RPMI7951 (cell line): ENCODE measurements around the gene PML. TPM values are rescaled to one million over a fixed set of nuclear protein-coding genes. Genes with fewer than 3 reads are reported as not detected.

Experiments
- DNase-seq: peaks from one replicate; pipeline ENCODE4 v3.0.0-alpha.2; 2012; ENCODE audit warnings: low read depth
- total RNA-seq: library from RNA; depleted of rRNA; stranded (reverse); fragments of >200 nt; shearing (Covaris generic); gene quantifications from 2 replicates; pipeline ENCODE4 v1.2.3, GENCODE V29; 2014

PML gene
- total RNA-seq, 1 experiment from 2014 or later = 26.1 TPM

GRCh38 chr15:74006774-74007639 is 12.5 kb downstream of the PML start:
- no peak for DNase-seq

GRCh38 chr15:74007820-74008371 is 13.4 kb downstream of the PML start:
- no peak for DNase-seq

- DNase-seq = no peak
Measured at GRCh38 chr15:74008901-74009300, 14.4 kb downstream of the PML start.

GRCh38 chr15:74010929-74011540 is 16.5 kb downstream of the PML start:
- DNase-seq = peak; percentile 45

DNA sequence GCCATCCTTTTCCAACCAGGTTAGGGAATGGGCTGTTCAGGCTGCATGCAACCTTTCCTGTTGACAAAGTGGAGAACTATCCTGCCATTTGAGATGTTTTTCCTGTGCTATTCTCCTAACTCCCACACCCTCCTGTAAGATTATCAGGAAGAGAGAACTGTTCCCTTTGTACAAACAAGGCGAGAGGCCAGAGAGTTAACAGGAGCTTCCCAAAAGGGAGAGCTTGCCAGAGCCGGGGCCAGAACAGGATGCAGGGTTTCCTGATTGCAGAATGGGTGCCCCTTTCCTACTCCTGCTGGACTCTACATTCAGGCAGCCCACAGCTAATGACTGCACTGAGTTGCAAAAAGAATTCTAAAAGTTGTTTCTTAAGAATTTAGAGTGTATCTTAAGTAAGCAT is 17.1 kb downstream of the PML start:
- no peak for DNase-seq

- no peak for DNase-seq
Measured at GRCh38 chr15:74013374-74013894, 18.9 kb downstream of the PML start.

GRCh38 chr15:74019734-74020133 is 25.2 kb downstream of the PML start:
- no peak for DNase-seq

GRCh38 chr15:74022706-74023470 is 28.4 kb downstream of the PML start:
- no peak for DNase-seq

- DNase-seq = no peak
Measured at GRCh38 chr15:74024687-74025086, 30.2 kb downstream of the PML start.

DNA sequence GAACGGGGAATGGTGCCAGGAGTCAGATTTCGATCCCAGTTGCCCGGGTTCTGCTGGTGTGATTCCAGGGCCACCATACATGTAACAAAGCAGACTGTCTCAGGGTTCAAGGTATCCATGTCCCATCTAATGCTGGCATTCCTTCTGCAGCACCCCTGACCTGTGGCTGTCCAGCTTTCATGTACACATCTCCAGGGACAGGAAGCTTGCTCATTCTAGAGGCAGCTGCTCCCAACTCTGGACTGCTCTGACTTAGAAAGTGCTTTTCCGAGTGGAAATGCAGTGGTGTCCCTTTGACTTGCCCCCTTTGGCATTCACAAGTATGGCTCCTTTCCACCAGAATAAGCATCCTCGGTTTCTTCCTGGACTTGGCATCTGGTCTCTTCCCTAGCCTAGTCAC is 30.9 kb downstream of the PML start:
- DNase-seq = no peak

GRCh38 chr15:74027688-74028087 is 33.2 kb downstream of the PML start:
- DNase-seq = no peak

DNA sequence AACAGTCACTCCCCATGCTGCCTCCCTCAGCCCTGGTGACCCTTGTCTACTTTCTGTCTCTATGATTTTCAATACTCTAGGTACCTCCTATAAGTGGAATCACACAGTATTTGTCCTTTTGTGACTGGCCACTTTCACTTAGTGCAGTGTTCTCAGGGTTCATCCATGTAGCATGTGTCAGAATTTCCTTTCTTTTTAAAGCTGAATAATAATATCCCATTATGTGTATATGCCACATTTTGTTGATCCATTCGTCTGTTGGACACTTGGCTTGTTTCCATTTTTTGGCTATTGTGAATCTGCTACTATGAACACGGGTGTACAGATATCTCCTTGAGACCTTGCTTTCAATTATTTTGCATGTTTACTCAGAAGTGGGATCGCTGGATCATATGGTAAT is 34.1 kb downstream of the PML start:
- no peak for DNase-seq

DNA sequence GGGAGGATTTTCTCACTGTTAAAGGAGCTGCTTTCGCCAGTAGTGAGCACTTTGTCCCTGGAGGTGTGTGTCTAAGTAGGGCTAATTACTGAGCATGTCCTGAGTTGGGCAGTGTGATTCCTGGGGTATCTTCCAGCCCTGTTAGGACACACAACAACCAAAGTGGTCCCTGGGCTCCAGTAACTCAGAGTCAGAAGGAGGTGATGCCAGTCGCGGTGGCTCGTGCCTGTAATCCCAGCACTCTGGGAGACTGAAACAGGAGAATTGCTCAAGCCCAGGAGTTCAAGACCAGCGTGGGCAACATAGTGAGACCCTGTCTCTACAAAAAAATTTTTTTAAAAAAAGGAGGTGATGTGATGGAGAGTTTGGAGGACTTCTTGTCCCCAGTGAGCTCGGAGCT is 37.5 kb downstream of the PML start:
- DNase-seq = no peak

DNA sequence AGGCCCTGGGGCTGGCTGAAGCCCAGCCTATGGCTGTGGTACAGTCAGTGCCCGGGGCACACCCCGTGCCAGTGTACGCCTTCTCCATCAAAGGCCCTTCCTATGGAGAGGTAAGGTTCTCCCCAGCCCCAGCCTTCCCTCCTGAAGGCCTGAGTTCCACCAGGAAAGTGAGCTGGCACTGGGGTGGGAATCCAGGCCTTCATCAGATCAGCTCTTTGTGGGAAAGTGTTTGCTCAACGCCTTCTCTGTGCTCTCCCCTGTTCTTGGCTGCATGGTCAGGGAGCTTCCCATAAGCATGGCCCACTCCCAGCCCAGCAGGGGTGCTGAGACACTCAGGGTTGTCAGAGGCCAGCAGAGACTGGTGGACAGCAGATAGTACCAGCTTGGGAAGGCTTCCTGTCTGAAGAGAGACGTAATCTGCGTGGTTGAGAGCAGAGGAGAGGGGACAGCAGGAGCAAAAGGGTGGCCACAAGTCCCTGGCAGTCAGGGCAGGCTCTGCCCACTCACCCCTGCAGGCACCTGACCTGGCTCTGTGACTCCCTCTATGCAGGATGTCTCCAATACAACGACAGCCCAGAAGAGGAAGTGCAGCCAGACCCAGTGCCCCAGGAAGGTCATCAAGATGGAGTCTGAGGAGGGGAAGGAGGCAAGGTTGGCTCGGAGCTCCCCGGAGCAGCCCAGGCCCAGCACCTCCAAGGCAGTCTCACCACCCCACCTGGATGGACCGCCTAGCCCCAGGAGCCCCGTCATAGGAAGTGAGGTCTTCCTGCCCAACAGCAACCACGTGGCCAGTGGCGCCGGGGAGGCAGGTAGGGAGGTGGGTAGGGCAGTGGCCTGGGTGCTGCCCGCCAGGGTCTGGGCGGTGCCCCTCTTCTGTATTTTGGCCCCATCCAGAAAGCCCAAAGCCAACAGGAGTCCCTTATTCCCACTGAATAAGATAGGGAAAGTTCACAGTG is 38.4 kb downstream of the PML start:
- no peak for DNase-seq

GRCh38 chr15:74034206-74034755 is 39.8 kb downstream of the PML start:
- DNase-seq = no peak

DNA sequence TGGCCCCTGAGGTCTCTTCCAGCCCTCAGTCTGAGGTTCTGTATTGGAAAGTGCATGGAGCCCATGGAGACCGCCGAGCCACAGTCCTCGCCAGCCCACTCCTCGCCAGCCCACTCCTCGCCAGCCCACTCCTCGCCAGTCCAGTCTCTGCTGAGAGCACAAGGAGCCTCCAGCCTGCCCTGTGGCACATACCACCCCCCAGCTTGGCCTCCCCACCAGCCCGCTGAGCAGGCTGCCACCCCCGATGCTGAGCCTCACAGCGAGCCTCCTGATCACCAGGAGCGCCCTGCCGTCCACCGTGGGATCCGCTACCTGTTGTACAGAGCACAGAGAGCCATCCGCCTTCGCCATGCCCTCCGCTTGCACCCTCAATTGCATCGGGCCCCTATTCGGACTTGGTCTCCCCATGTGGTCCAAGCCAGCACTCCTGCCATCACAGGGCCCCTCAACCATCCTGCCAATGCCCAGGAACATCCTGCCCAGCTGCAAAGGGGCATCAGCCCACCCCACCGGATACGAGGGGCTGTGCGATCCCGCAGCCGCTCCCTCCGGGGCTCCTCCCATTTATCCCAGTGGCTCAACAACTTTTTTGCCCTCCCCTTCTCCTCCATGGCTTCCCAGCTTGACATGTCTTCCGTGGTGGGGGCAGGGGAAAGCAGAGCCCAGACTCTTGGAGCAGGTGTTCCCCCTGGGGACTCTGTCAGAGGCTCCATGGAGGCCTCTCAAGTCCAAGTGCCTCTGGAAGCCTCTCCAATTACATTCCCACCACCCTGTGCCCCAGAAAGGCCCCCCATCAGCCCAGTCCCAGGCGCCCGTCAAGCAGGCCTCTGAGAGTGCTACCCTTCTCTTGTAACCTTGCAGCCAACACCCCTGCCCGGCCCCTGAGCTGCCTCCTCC is 40.9 kb downstream of the PML start:
- no peak for DNase-seq

DNA sequence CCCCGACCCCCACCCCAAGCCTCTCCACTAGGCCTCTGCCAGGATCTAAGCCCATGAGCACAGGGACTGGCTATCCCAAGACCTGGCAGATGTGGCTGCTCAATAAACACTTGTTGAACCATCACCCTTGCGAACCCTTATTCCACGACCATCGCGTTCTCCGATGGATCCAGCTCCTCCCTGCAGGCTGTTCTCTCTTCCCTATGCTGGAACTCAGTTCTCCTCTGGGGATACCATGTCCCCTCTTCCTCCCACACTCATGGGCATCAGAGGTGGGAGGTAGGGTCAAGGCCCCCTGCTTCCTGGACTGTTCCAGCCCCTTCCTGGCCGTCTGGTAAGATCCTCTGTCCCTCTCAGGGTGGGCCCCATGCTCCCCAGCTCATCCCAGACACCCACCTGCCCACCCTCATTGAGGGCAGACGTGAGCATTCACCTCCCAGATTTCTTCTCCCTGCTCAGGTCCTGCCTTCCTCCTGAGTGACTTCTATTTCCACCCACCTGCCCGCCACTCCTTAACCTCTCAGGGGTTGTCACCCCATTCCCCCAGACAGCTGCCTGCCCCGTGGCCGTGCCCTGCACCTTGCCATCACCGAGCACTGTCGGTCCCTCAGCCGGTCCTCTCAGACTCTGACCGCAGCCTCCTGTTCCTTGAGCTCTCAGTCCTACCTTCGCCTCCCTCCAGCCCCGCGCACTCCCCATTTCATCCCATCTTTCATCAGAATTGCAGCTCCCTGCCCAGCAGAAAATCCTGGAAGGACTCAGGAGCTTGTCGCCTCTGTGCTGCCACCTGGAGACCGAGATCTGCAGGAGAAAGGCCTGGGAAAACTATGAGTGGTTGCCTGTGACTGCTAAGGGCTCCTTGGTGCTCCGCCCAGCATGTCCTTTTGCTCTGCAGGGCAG is 42.0 kb downstream of the PML start:
- peak; percentile 57 for DNase-seq
